IMR-90 (cell line): ENCODE measurements around the gene TULP4. TPM values are rescaled to one million over a fixed set of nuclear protein-coding genes. Genes with fewer than 3 reads are reported as not detected.

Experiments used
- ATAC-seq: fragments of 200-7000 bp; cut with Tn5 transposase; 2 replicates; pipeline ENCODE4 v1.9.1; 2020; ENCODE audit warnings: low read depth, mild to moderate bottlenecking, moderate library complexity
- BruUV-seq: library from RNA; stranded (reverse); fragments of 400-500 nt; replicated peaks from 2 replicates; lab custom pipeline; 2021; lab: Mats Ljungman, UMichigan
- CTCF ChIA-PET: fragments of 300-600 bp; formaldehyde crosslinking; extraction: SDS; loops from one replicate; lab custom pipeline; 2021; ENCODE audit warnings: antibody characterized with exemption; lab: Yijun Ruan, JAX
- POLR2A ChIA-PET: fragments of 300-600 bp; sonication (Branson Sonifier 250); formaldehyde crosslinking; loops from one replicate; lab custom pipeline; 2022; ENCODE audit warnings: antibody characterized with exemption; ENCODE audit not compliant: unreplicated experiment; lab: Charles Lee
- DNase-seq: peaks from one replicate; pipeline ENCODE4 v3.0.0; 2013
- H2AFZ ChIP-seq: replicated peaks from 2 replicates; pipeline ENCODE3; 2013; ENCODE audit warnings: low read length, mild to moderate bottlenecking; ENCODE audit not compliant: poor library complexity
- H2AK5ac ChIP-seq: 2 replicates; pipeline ENCODE4 v1.6.1; 2013; ENCODE audit warnings: low read depth, low read length, inconsistent platforms
- H2AK9ac ChIP-seq: replicated peaks from 2 replicates; pipeline ENCODE3; 2013; ENCODE audit warnings: mild to moderate bottlenecking, low read depth, low read length, moderate library complexity; ENCODE audit not compliant: poor library complexity
- H2BK120ac ChIP-seq: 2 replicates; pipeline ENCODE4 v1.6.1; 2013; ENCODE audit warnings: low read depth, low read length, inconsistent platforms
- H2BK15ac ChIP-seq: 3 replicates; pipeline ENCODE4 v1.6.1; 2013; ENCODE audit warnings: low read depth, low read length, inconsistent platforms
- H2BK20ac ChIP-seq: 2 replicates; pipeline ENCODE4 v1.6.1; 2013; ENCODE audit warnings: low read depth, mild to moderate bottlenecking, inconsistent platforms, low read length, moderate library complexity
- H2BK5ac ChIP-seq: 2 replicates; pipeline ENCODE4 v1.6.1; 2013; ENCODE audit warnings: mild to moderate bottlenecking, low read depth, low read length, inconsistent platforms; ENCODE audit not compliant: poor library complexity, severe bottlenecking
- H3K14ac ChIP-seq: replicated peaks from 2 replicates; pipeline ENCODE4 v1.6.1; 2013; ENCODE audit warnings: low read depth, low read length, inconsistent platforms
- H3K18ac ChIP-seq: 2 replicates; pipeline ENCODE4 v1.6.1; 2013; ENCODE audit warnings: low read depth, low read length, control low read depth
- H3K23ac ChIP-seq: 2 replicates; pipeline ENCODE4 v1.6.1; 2013; ENCODE audit warnings: low read depth, low read length, inconsistent platforms
- H3K27ac ChIP-seq: 2 replicates; pipeline ENCODE4 v1.5.1; 2013; ENCODE audit warnings: mild to moderate bottlenecking, control low read depth, low read length; ENCODE audit not compliant: insufficient read depth
- H3K27me3 ChIP-seq: 2 replicates; pipeline ENCODE4 v1.6.1; 2013; ENCODE audit warnings: low read length; ENCODE audit not compliant: control insufficient read depth, insufficient read depth
- H3K36me3 ChIP-seq: 2 replicates; pipeline ENCODE4 v1.6.1; 2013; ENCODE audit warnings: low read length, mixed read lengths; ENCODE audit not compliant: control insufficient read depth, insufficient read depth
- H3K4ac ChIP-seq: 2 replicates; pipeline ENCODE4 v1.6.1; 2013; ENCODE audit warnings: low read depth, low read length, inconsistent platforms
- H3K4me1 ChIP-seq: 2 replicates; pipeline ENCODE4 v1.6.1; 2013; ENCODE audit warnings: low read length, mixed read lengths; ENCODE audit not compliant: control insufficient read depth, insufficient read depth
- H3K4me2 ChIP-seq: 2 replicates; pipeline ENCODE4 v1.6.1; 2013; ENCODE audit warnings: low read depth, mild to moderate bottlenecking, control low read depth, low read length, moderate library complexity
- H3K4me3 ChIP-seq: 2 replicates; pipeline ENCODE4 v1.5.1; 2013; ENCODE audit warnings: low read depth, mild to moderate bottlenecking, control low read depth, low read length, moderate library complexity; ENCODE audit not compliant: insufficient read depth
- H3K56ac ChIP-seq: 2 replicates; pipeline ENCODE4 v1.6.1; 2013; ENCODE audit warnings: low read length, inconsistent platforms; ENCODE audit not compliant: insufficient read depth; ENCODE audit errors: extremely low read depth
- H3K79me1 ChIP-seq, 2 experiments: 2 replicates each; pipeline ENCODE4 v1.6.1; 2013; ENCODE audit warnings: low read length in 2 of 2, inconsistent platforms in 1 of 2, low read depth in 1 of 2
- H3K9ac ChIP-seq: 2 replicates; pipeline ENCODE4 v1.6.1; 2013; ENCODE audit warnings: low read depth, low read length, control low read depth
- H3K9me1 ChIP-seq: 2 replicates; pipeline ENCODE4 v1.6.1; 2013; ENCODE audit warnings: low read length, inconsistent platforms; ENCODE audit not compliant: insufficient read depth
- H3K9me3 ChIP-seq: 2 replicates; pipeline ENCODE4 v1.6.1; 2013; ENCODE audit warnings: low read length; ENCODE audit not compliant: control insufficient read depth, insufficient read depth
- H4K20me1 ChIP-seq: 2 replicates; pipeline ENCODE4 v1.6.1; 2013; ENCODE audit warnings: low read length, inconsistent platforms; ENCODE audit not compliant: insufficient read depth
- H4K5ac ChIP-seq: 2 replicates; pipeline ENCODE4 v1.6.1; 2013; ENCODE audit warnings: mild to moderate bottlenecking, low read depth, low read length, control low read depth
- H4K8ac ChIP-seq, 2 experiments: 2 replicates each; pipeline ENCODE4 v1.6.1; 2013; ENCODE audit warnings: low read depth in 2 of 2, low read length in 2 of 2, control low read depth in 1 of 2, inconsistent platforms in 1 of 2
- H4K91ac ChIP-seq: 2 replicates; pipeline ENCODE4 v1.6.1; 2013; ENCODE audit warnings: low read depth, low read length, inconsistent platforms; ENCODE audit not compliant: insufficient read depth
- BHLHE40 ChIP-seq: fragments of 150-350 bp; IDR thresholded peaks from 2 replicates; pipeline ENCODE4 v1.6.1; 2016; ENCODE audit warnings: mild to moderate bottlenecking, low read depth, low read length
- CEBPB ChIP-seq: IDR thresholded peaks from 2 replicates; pipeline ENCODE4 v1.6.1; 2012; ENCODE audit warnings: low read depth, low read length, improper control_type of control experiment
- CHD1 ChIP-seq: IDR thresholded peaks from 2 replicates; pipeline ENCODE4 v1.6.1; 2012; ENCODE audit warnings: low read depth, low read length, improper control_type of control experiment
- ELK1 ChIP-seq: fragments of 150-350 bp; IDR thresholded peaks from 2 replicates; pipeline ENCODE4 v1.6.1; 2016; ENCODE audit warnings: low read depth, mild to moderate bottlenecking, low read length, moderate library complexity, borderline replicate concordance
- FOS ChIP-seq: fragments of 150-350 bp; IDR thresholded peaks from 2 replicates; pipeline ENCODE4 v1.6.1; 2016; ENCODE audit warnings: low read depth, low read length
- MAFK ChIP-seq: IDR thresholded peaks from 2 replicates; pipeline ENCODE4 v1.6.1; 2012; ENCODE audit warnings: low read depth, low read length, improper control_type of control experiment
- MAZ ChIP-seq: IDR thresholded peaks from 2 replicates; pipeline ENCODE4 v1.6.1; 2012; ENCODE audit warnings: low read depth, mild to moderate bottlenecking, low read length, improper control_type of control experiment, moderate library complexity, borderline replicate concordance
- MXI1 ChIP-seq: IDR thresholded peaks from 2 replicates; pipeline ENCODE4 v1.6.1; 2012; ENCODE audit warnings: low read depth, mild to moderate bottlenecking, low read length, moderate library complexity, borderline replicate concordance
- NFE2L2 ChIP-seq: fragments of 150-350 bp; IDR thresholded peaks from 2 replicates; pipeline ENCODE4 v1.6.1; 2016; ENCODE audit warnings: low read depth, mild to moderate bottlenecking, low read length
- POLR2A ChIP-seq: IDR thresholded peaks from 2 replicates; pipeline ENCODE4 v1.6.1; 2012; ENCODE audit warnings: mild to moderate bottlenecking, low read depth, low read length
- RAD21 ChIP-seq: IDR thresholded peaks from 2 replicates; pipeline ENCODE4 v1.6.1; 2012; ENCODE audit warnings: low read length, improper control_type of control experiment
- RCOR1 ChIP-seq: IDR thresholded peaks from 2 replicates; pipeline ENCODE4 v1.6.1; 2012; ENCODE audit warnings: mild to moderate bottlenecking, low read length, improper control_type of control experiment; ENCODE audit not compliant: insufficient replicate concordance
- RFX5 ChIP-seq: IDR thresholded peaks from 2 replicates; pipeline ENCODE4 v1.8.0; 2012; ENCODE audit warnings: low read depth, mild to moderate bottlenecking, low read length, moderate library complexity
- SMC3 ChIP-seq: fragments of 150-350 bp; IDR thresholded peaks from 2 replicates; pipeline ENCODE4 v1.6.1; 2016; ENCODE audit warnings: low read depth, mild to moderate bottlenecking, antibody characterized with exemption, low read length, moderate library complexity
- USF2 ChIP-seq: fragments of 150-350 bp; IDR thresholded peaks from 2 replicates; pipeline ENCODE4 v1.6.1; 2017; ENCODE audit warnings: mild to moderate bottlenecking, antibody characterized with exemption, low read length, low read depth
- WGBS, 2 experiments: methylation state at CpG; one replicate each; pipeline versions ENCODE4 v1.1.5 to v1.1.7; 2013; ENCODE audit warnings: missing lambda C conversion rate in 2 of 2; ENCODE audit not compliant: insufficient read length in 1 of 2; ENCODE audit errors: extremely low coverage in 2 of 2; 5-methylcytosine and 5-hydroxymethylcytosine counted together
- dilution Hi-C: fragments of 300-500 bp; cut with HindIII; formaldehyde crosslinking; loops from one replicate; pipeline ENCODE4 v1.14.3; 2018; ENCODE audit warnings: low sequenced_read_pairs; ENCODE audit not compliant: unreplicated experiment
- in situ Hi-C: fragments of 300-500 bp; cut with MboI; formaldehyde crosslinking; loops from 3 replicates; pipeline ENCODE4 v1.14.3; 2019; ENCODE audit warnings: low sequenced_read_pairs, inconsistent platforms, mixed read lengths
- intact Hi-C: fragments of 100-400 bp; cut with micrococcal nuclease; formaldehyde crosslinking; loops from 2 replicates; pipeline ENCODE4 v1.10.0; 2022
- polyA plus RNA-seq, 3 experiments: library from polyadenylated mRNA; depleted of rRNA; stranded (reverse); fragments of >200 nt; gene quantifications; 2 replicates each; pipeline ENCODE4 v1.2.3, GENCODE V29; 2012; ENCODE audit warnings: low replicate concordance in 1 of 3
- total RNA-seq: library from RNA; depleted of rRNA; stranded (reverse); fragments of >200 nt; gene quantifications from 2 replicates; pipeline ENCODE4 v1.2.3, GENCODE V29; 2012
- TF ChIP-seq, protein P1 (sequence below): conservative IDR thresholded peaks from 2 replicates; pipeline ENCODE4 v1.5.1; 2012; ENCODE audit warnings: mild to moderate bottlenecking, low read depth, low read length, improper control_type of control experiment

TULP4 gene
- total and polyA plus RNA-seq, 2 of the 4 experiments (the other 2 are of a cell fraction) = 8.1 to 30.6 TPM

GRCh38 chr6:158421381-158421780 is 109.1 kb downstream of the TULP4 start:
- H3K23ac ChIP-seq = no peak overlapping the region
- ATAC-seq = no peak

More at GRCh38 chr6:158421381-158421780, 109.1 kb downstream of the TULP4 start:
- Histone ChIP-seq H3K27me3 (no peaks in the 10 kb centered on the region), H2BK5ac (no peak overlapping the region), H4K20me1 (no peaks in the 10 kb centered on the region; the same call in 1 of the 2 replicates), H3K9me3 (no peaks in the 10 kb centered on the region), H2AK5ac (no peak overlapping the region), H4K91ac (no peak overlapping the region), H3K27ac (no peak overlapping the region), H3K79me1 (peaks cover 0 to 6% of the 10 kb centered on the region in 2 experiments; a peak in 3 of 4 replicates), H2BK20ac (no peak overlapping the region), H3K4me2 (no peak overlapping the region), H2BK120ac (no peak overlapping the region), H2BK15ac (no peak overlapping the region), H3K9ac (no peak overlapping the region), H4K5ac (no peak overlapping the region), H3K56ac (no peak overlapping the region), H3K18ac (no peak overlapping the region), H3K9me1 (peaks cover 7% of the 10 kb centered on the region), H4K8ac (no peak overlapping the region), H3K4ac (no peak overlapping the region), H3K4me1 (peaks cover 7% of the 10 kb centered on the region), H3K36me3 (no peaks in the 10 kb centered on the region), H3K14ac (no peak overlapping the region), H2AFZ (no peak overlapping the region), H3K4me3 (no peak overlapping the region), H2AK9ac (no peak overlapping the region)
- in situ Hi-C loops (no loop called here), dilution Hi-C loops (no loop called here), intact Hi-C loops (no loop called here)
- 90% methylated on average over 2 of the region's 4 CpGs; no CpG with 5 or more reads in 1 of the 2 experiments for WGBS, 2 experiments
- no peak for TF ChIP-seq ELK1
- TF ChIP-seq POLR2A = no peak
- TF ChIP-seq BHLHE40 = no peak
- TF ChIP-seq NFE2L2 = no peak
- TF ChIP-seq SMC3 = no peak
- TF ChIP-seq, protein P1, sequence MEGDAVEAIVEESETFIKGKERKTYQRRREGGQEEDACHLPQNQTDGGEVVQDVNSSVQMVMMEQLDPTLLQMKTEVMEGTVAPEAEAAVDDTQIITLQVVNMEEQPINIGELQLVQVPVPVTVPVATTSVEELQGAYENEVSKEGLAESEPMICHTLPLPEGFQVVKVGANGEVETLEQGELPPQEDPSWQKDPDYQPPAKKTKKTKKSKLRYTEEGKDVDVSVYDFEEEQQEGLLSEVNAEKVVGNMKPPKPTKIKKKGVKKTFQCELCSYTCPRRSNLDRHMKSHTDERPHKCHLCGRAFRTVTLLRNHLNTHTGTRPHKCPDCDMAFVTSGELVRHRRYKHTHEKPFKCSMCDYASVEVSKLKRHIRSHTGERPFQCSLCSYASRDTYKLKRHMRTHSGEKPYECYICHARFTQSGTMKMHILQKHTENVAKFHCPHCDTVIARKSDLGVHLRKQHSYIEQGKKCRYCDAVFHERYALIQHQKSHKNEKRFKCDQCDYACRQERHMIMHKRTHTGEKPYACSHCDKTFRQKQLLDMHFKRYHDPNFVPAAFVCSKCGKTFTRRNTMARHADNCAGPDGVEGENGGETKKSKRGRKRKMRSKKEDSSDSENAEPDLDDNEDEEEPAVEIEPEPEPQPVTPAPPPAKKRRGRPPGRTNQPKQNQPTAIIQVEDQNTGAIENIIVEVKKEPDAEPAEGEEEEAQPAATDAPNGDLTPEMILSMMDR = no peak
- TF ChIP-seq MXI1 = no peak
- TF ChIP-seq USF2 = no peak
- TF ChIP-seq MAFK = no peak
- no peak for TF ChIP-seq RCOR1
- TF ChIP-seq RAD21 = no peak
- TF ChIP-seq FOS = no peak
- TF ChIP-seq CHD1 = no peak
- no peak for TF ChIP-seq MAZ
- TF ChIP-seq CEBPB = no peak
- TF ChIP-seq RFX5 = no peak
- ChIA-PET CTCF (no interaction called here), POLR2A (no interaction called here)
- DNase-seq = no peak
- BruUV-seq = no TSS peak
